ENCODE measurements around the gene RECK. TPM values are rescaled to one million over a fixed set of nuclear protein-coding genes. Genes with fewer than 3 reads are reported as not detected.

RECK gene
- total RNA-seq, 1 donor from 2014 or later, result 25.7 TPM

DNA sequence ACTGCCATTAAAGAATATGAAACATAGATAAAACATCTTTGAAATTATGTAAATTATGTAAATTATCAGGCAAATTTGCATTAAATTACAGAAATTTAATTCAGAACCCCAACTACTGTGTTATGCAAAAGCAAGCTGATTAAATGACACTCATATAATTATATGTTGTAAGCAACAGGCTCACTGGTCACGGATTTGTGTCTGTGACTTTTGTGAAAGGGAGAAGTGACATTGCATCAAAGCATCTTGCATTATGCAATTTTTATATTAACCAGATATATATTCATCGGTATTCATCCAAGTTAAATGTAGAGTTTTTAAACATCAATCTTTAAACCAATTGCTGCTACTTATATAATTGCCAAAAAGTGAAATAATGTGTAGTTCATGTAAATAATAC is 86.8 kb downstream of the RECK start:
- DNase-seq (ENCODE audit: extremely low spot score, unreplicated experiment), result no peak
- no peak for TF ChIP-seq CTCF (IDR thresholded peaks at IDR 0.05)
- H3K27me3 Mint-ChIP-seq (ENCODE audit: unreplicated experiment), result no peaks in the 10 kb centered on the region

DNA sequence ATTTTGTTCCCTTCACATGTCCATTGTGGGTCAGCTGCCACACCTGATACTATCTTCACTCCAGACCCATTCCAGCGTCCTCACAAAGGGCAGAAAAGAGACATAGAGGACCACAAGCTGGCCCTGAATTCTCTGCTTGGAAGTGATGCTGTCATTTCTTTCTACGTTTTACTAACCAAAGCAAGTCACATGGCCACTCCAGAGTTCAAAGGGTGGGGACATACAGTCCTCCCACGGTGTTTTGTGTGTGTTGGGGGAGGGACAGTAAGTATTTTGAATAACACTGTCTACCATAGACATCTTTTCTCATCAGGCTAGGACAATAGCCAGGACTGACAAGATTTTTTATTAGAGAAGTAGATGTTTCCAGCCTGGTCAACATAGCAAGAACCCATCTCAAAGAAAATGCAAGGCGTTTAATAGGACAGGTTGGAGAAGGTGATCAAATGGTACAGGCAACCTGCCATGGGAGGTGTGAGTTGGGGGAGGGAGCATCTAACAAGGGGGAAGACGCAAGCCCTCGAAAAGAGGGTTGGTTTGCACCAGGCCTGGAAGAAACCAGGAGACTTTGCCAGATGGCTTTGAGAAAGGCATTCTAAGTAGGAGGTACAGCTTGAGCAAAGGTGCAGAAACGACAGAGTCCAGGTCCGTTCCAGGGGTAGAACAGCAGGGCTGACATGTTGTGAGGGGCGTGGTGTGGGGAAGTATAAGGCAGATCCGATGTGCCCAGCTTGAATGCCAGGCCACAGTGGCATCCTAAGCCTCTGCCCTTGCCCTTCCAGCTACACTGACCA is 88.5 kb downstream of the RECK start:
- Mint-ChIP-seq H3K36me3 (ENCODE audit: unreplicated experiment) (peaks cover 25% of the 10 kb centered on the region), H3K4me3 (ENCODE audit: unreplicated experiment) (no peak overlapping the region), H3K9me3 (ENCODE audit: unreplicated experiment) (no peaks in the 10 kb centered on the region), H3K27ac (ENCODE audit: unreplicated experiment) (no peak overlapping the region), H3K4me1 (ENCODE audit: unreplicated experiment) (peaks cover 3% of the 10 kb centered on the region), H3K27me3 (ENCODE audit: unreplicated experiment) (no peaks in the 10 kb centered on the region)
- no peak for TF ChIP-seq CTCF (IDR thresholded peaks at IDR 0.05)
- DNase-seq (ENCODE audit: extremely low spot score, unreplicated experiment), result peak; percentile 66

More for the DNA sequence above, 86.8 kb downstream of the RECK start:
- H3K4me1 Mint-ChIP-seq (ENCODE audit: unreplicated experiment), result peaks cover 3% of the 10 kb centered on the region
- H3K27ac Mint-ChIP-seq (ENCODE audit: unreplicated experiment), result no peak overlapping the region
- H3K36me3 Mint-ChIP-seq (ENCODE audit: unreplicated experiment), result peaks cover 33% of the 10 kb centered on the region
- no peak overlapping the region for H3K4me3 Mint-ChIP-seq (ENCODE audit: unreplicated experiment)
- H3K9me3 Mint-ChIP-seq (ENCODE audit: unreplicated experiment), result no peaks in the 10 kb centered on the region

- Mint-ChIP-seq H3K36me3 (ENCODE audit: unreplicated experiment) (peaks cover 22% of the 10 kb centered on the region), H3K9me3 (ENCODE audit: unreplicated experiment) (no peaks in the 10 kb centered on the region), H3K4me1 (ENCODE audit: unreplicated experiment) (peaks cover 3% of the 10 kb centered on the region), H3K27ac (ENCODE audit: unreplicated experiment) (no peak overlapping the region), H3K4me3 (ENCODE audit: unreplicated experiment) (no peak overlapping the region), H3K27me3 (ENCODE audit: unreplicated experiment) (no peaks in the 10 kb centered on the region)
- DNase-seq (ENCODE audit: extremely low spot score, unreplicated experiment), result peak; percentile 62
- no peak for TF ChIP-seq CTCF (IDR thresholded peaks at IDR 0.05)
Measured at GRCh38 chr9:36126016-36126730, 89.5 kb downstream of the RECK start.

- H3K9me3 Mint-ChIP-seq (ENCODE audit: unreplicated experiment), result no peaks in the 10 kb centered on the region
- H3K27ac Mint-ChIP-seq (ENCODE audit: unreplicated experiment), result no peak overlapping the region
- TF ChIP-seq CTCF (IDR thresholded peaks at IDR 0.05), result no peak
- H3K27me3 Mint-ChIP-seq (ENCODE audit: unreplicated experiment), result no peaks in the 10 kb centered on the region
- H3K36me3 Mint-ChIP-seq (ENCODE audit: unreplicated experiment), result peaks cover 13% of the 10 kb centered on the region
- H3K4me1 Mint-ChIP-seq (ENCODE audit: unreplicated experiment), result peaks cover 6% of the 10 kb centered on the region
- peak; percentile 59 for DNase-seq (ENCODE audit: extremely low spot score, unreplicated experiment)
- H3K4me3 Mint-ChIP-seq (ENCODE audit: unreplicated experiment), result no peak overlapping the region
Measured at GRCh38 chr9:36127652-36128244, 91.0 kb downstream of the RECK start.

- Mint-ChIP-seq H3K36me3 (ENCODE audit: unreplicated experiment) (peaks cover 7% of the 10 kb centered on the region), H3K9me3 (ENCODE audit: unreplicated experiment) (no peaks in the 10 kb centered on the region), H3K4me3 (ENCODE audit: unreplicated experiment) (no peak overlapping the region), H3K4me1 (ENCODE audit: unreplicated experiment) (peaks cover 6% of the 10 kb centered on the region), H3K27me3 (ENCODE audit: unreplicated experiment) (no peaks in the 10 kb centered on the region), H3K27ac (ENCODE audit: unreplicated experiment) (no peak overlapping the region)
- TF ChIP-seq CTCF (IDR thresholded peaks at IDR 0.05), result no peak
- DNase-seq (ENCODE audit: extremely low spot score, unreplicated experiment), result no peak
Measured at GRCh38 chr9:36128349-36128748, 91.6 kb downstream of the RECK start.

Data from osteocyte (in vitro differentiated cells).